GM12874 (cell line): ENCODE data around the gene PTGDR2.

ENCODE experiments used
- CTCF ChIP-seq: IDR thresholded peaks from 2 replicates; pipeline ENCODE4 v1.5.1; 2011; ENCODE audit warnings: low read depth, mild to moderate bottlenecking, control low read depth, low read length, moderate library complexity; ENCODE audit not compliant: insufficient read depth

The PTGDR2 gene

GRCh38 chr11:60860943-60861342 is 5.2 kb upstream of the PTGDR2 start:
- TF ChIP-seq CTCF = no peak

GRCh38 chr11:60859616-60860250 is 4.0 kb upstream of the PTGDR2 start:
- TF ChIP-seq CTCF = no peak

GRCh38 chr11:60858731-60859464 is 3.1 kb upstream of the PTGDR2 start:
- no peak for TF ChIP-seq CTCF

GRCh38 chr11:60858236-60858635 is 2.5 kb upstream of the PTGDR2 start:
- no peak for TF ChIP-seq CTCF

- no peak for TF ChIP-seq CTCF
Observed at GRCh38 chr11:60857378-60858232, 1.9 kb upstream of the PTGDR2 start.

GRCh38 chr11:60854847-60855725 is 664 bp downstream of the PTGDR2 start:
- TF ChIP-seq CTCF = no peak
